Activated CD8-positive, alpha-beta memory T cell treated with anti-CD3 and anti-CD28 coated beads, Interleukin-2, amount 50 U/mL, for 1 hour (primary cell): ENCODE data around the gene TACC2.

Source experiments
- DNase-seq: peaks from one replicate; pipeline ENCODE4 v3.0.0-alpha.2; 2020; ENCODE audit errors: extremely low read depth

Gene TACC2

DNA sequence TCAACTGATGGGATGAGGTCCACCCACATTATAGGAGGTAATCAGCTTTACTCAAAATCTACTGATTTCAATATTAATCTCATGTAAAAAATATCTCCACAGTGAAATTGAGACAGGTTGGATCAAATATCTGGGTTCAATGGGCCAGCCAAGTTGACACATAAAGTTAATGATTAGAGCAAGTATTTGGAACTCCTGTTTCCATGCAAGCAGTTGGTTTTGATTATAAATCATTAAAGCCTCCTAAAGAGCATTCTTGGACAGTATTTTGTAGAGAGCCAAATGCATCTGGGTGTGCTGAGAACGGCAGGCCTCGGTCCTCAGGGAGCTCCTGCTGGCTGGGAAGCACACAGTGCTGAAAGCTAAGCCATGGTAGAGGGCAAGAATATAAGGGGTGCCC is 155.2 kb downstream of the TACC2 start:
- DNase-seq, result no peak

DNA sequence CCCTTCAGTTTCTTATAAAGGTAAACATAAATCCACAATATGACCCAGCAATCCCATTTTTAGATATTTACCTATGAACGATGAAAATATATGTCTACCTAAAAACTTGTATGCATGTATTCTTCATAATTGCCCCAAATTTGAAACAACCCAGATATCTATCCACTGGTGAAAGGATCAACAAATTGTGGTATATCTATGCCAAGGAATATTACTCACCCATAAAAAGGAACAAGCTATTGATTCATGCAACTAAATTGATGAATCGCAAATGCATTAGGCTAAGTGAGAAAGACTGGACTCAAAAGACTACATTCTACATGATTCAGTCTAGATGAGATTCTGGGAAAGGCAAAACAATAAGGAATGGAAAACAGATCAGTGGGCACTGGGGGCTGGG is 156.2 kb downstream of the TACC2 start:
- DNase-seq, result no peak

DNA sequence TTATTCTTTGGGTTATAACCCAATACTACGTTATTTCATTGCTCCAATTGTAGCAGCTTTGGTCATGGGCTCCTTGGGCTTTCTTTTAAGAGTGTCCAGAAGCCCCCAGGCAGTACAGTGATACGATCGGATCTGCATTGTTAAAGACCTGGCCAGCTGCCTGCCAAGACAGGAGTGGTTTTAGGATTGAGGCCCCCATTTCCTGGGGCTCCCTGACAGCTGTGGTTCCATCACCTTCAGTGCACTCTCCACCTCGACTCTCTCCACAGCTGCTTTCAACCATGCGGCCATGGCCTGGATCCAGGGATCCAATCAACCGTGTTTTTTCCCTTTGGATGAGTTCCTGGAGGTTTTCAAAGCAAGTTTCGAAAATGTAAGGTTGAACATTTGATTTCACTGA is 158.7 kb downstream of the TACC2 start:
- no peak for DNase-seq

- DNase-seq, result no peak
Measured at GRCh38 chr10:122148876-122149560, 160.1 kb downstream of the TACC2 start.

- DNase-seq, result no peak
Measured at GRCh38 chr10:122149561-122150505, 160.9 kb downstream of the TACC2 start.

DNA sequence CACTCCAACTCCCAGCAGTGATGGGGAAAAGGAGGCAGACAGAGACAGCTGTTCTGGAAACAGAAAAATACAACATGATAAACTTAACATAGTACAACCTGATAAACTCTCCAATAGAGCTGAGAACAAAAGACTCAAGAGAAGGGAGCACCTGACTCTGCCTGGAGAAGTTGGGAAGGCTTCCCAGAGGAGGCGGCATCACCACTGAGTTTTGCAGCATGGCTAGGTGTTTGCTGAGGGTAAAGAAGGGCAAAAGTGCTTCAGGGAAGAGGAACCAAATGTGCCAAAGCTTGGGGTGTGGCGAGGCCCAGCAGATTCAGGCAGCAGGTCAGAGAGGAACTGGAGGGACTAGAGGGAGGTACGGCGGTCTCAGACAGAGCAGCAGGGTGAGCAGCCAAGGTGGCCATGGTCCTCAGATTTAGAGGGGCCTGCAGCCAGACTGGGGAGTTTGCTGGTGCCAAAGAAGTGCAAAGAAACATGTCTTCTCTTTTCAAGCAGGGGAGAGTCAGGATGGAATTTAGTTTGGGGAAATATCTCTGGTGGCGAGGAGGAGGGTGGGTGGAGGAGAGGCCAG is 162.2 kb downstream of the TACC2 start:
- DNase-seq, result no peak

- DNase-seq, result no peak
Measured at GRCh38 chr10:122152544-122152943, 163.6 kb downstream of the TACC2 start.

DNA sequence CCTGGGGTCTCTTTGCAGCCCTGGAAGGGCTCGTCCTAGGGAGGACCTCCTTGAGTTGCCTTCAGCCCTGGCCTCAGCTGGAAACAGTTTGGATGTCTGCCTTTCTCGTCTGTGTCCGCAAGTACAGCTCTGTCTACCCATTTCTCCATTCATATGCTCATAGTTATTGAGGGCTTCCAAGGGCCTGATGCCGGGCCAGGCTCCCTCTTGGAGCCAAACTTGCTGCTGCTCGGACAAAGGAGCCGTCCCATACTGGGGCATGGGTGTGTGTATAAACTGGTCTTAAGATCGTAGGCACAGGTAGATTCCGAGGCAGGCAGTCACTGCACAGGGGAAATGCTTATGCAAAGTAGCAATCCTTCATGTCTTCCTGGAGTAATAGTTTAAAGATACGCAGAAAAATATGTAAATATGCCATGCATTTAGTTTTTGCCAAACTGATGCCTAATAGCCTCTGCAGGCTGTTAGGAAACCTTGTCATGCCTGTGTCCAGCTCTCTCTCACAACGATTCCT is 165.1 kb downstream of the TACC2 start:
- DNase-seq, result no peak

DNA sequence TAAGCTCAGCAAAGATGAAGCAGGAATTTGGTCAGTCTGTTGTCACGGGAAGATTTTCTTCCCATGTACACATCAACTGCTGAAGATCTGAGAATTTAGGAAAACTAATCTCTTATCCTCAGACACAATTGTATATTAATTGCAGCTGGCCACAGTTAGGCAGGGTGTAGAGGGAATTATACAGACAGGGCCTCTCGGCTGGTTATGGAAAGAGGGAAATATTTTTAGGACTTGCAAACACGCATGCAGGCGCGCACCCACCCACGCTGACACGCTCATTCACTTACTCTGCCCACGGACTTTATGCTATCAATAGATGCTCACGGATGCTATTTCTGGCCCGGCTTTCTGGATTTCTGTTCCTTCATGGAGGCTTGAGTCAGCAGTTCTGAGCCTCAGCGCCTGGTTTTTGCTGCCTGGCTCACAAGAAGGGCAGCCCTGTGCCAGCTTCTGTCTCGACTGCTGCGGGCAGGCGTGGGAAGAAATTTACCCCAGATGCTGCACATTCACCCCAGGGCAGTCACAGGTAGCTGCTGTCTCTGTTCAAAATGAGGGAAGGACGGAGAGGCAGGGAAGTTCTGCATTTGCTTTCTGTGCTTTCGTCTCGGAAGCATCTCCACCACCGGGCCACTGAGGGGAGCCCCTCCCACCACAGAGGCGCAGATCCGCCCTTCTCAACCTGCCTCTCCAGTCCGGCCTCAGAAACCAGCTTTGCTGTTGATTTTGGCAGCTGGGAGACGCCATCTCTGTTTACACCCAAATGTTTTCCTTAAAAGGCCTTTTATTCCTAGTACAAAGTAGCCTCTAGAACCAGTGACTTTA is 165.8 kb downstream of the TACC2 start:
- no peak for DNase-seq

GRCh38 chr10:122157451-122157850 is 168.5 kb downstream of the TACC2 start:
- no peak for DNase-seq

GRCh38 chr10:122158362-122158761 is 169.4 kb downstream of the TACC2 start:
- no peak for DNase-seq

DNA sequence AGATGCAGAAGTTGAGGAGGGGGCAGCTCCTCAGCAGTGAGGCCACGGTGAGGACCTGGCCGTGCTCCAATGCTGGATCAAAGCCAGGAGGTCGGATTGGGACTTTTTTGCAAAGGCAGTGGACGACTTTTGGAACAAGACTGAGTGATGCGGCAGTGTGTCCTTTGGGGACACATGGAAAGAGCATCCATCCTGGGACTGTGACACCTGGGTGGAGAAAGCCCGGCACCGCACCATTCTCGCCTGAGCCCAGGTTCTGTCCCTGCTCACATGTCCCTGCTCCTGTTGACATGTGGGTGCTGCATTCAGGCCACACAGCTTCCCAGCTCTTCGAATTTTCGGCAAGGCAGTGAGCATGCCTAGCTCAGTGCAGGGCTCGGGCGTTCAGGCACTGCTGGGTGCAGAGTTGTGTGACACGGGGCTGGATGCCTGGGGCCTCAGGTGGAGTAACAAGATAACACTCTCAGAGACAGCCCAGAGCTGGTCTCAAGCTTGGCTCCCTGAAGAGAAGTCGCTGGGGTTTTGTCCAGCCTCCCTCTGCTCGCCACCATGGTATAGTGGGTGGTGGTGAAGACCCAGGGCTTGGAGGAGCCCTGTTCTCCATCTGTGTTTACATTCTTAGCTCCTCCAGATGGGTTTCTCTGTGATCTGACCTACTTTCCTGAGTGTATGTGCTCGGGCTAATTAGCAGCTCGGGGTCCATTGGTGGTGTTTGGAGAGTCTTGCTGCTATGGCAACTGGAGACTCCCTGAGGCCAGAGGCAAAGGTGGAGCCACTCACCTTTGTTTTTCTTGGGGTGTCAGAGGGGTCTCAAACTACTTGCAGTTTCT is 170.4 kb downstream of the TACC2 start:
- DNase-seq, result no peak

- no peak for DNase-seq
Measured at GRCh38 chr10:122161795-122162194, 172.8 kb downstream of the TACC2 start.

- DNase-seq, result no peak
Measured at GRCh38 chr10:122162671-122163173, 173.8 kb downstream of the TACC2 start.

GRCh38 chr10:122163174-122164022 is 174.4 kb downstream of the TACC2 start:
- no peak for DNase-seq

- no peak for DNase-seq
Measured at GRCh38 chr10:122164023-122164601, 175.1 kb downstream of the TACC2 start.

DNA sequence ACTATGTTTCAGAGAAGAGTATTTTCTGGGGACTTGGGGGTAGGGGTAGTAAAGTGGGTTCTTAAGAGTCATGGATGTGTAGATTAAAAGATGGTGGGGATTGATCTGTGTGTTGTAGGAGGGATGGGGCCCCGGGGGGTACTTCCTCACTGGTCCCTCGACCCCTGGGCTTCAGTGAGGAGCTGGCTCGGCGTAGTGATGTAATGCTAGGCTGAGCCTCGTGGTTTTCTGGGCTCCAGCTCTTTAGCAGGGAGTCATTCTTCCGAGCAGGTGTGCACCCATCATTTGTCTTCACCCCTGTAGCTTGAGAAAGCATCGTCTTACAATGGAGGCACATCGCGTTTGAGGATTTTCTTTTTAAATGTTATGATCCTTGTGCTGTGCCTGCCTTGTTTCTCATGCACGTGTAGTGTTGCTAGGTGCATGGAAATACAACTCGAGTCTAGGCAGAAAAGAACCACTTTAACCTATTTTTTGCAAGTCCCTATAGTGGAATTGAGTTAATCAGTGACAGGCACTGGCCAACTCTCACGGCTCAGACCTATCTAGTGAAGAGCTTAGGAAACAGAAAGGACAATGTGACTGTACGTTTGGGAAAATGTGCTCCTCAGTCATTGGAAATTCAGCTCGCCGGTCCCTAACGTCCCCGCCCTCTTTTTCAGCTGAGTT is 176.0 kb downstream of the TACC2 start:
- no peak for DNase-seq

DNA sequence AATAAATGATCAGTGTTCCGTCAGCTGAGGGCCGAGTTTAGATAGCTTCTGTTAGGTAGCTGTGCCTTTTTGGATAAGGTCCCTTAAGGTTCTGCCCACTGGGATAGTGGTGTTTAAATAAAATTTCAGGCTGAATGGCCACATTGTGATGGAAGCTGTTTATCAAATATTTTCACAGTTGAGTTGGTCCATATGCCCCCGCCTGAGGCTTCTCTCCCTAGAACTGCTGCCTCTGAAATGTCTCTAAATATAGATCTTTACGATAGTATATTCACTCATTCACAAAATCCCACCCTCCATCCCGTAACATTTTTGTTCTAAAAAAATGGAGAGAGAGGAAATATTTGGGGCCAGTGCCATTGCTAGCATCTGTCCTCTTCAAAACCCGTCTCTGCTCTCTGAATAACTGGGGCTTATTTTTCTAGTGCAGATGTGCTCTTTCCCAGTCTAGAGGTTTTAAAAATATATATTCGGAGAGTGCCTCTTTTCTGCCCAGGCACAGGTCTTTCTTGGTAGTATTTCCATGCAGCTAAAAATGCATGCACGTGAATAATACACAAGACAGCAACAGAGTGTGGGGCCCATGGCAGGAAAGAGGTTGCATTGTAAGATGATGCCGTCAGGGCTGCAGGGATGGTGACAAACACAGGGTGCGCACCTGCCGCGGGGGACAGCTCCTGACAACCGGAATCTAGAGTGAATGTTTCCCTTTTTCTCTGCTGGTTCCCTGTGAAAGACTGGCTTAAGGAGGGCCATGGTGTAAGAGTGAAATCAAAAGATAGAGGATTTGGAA is 176.7 kb downstream of the TACC2 start:
- DNase-seq, result no peak
